Astrocyte of the spinal cord (primary cell): ENCODE results near the gene ZNF254.

Experiments used
- DNase-seq: peaks from one replicate; pipeline ENCODE4 v3.0.0; 2011; ENCODE audit warnings: low read depth, low spot score
- H3K4me3 ChIP-seq: 2 replicates; pipeline ENCODE4 v1.5.1; 2011; ENCODE audit warnings: low read depth, mild to moderate bottlenecking, low read length, moderate library complexity
- in situ Hi-C: cut with HindIII; loops from 2 replicates; pipeline ENCODE4 v1.10.0; 2017; ENCODE audit warnings: low sequenced_read_pairs
- TF ChIP-seq, protein P1 (sequence below): IDR thresholded peaks from 2 replicates; pipeline ENCODE4 v1.5.1; 2012; ENCODE audit warnings: low read depth, mild to moderate bottlenecking, low read length, inconsistent platforms

Gene ZNF254

DNA sequence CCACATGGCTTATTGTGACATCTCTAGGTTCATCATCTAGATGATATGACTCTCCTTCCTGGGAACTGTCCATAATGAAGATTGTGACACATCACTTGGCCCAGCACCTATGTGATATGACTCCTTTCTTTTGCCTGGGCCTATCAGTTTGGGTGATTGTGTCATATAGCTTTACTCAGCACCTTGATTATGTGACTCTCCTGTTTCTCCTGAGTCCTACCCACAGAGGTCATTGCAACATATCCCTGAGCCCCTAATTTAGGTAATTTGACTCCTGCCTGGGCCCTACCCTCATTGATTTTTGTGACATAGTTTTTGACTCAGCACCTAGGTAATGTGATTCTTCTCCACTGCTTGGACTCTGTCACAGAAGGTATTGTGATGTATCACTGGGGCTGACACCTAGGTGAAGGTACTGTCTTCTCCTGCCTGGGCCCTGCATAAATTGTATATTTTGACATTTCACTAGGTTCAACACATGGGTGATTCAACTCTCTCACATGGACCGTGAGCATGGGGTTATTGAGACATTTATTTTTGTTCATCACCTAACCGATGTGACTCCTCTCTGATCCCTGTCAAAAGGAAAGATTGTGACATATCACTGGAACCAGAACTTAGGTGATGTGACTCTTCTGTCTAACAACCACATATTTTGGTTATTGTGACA is 26.2 kb upstream of the ZNF254 start:
- in situ Hi-C loops, result no loop called here
- TF ChIP-seq, protein P1, sequence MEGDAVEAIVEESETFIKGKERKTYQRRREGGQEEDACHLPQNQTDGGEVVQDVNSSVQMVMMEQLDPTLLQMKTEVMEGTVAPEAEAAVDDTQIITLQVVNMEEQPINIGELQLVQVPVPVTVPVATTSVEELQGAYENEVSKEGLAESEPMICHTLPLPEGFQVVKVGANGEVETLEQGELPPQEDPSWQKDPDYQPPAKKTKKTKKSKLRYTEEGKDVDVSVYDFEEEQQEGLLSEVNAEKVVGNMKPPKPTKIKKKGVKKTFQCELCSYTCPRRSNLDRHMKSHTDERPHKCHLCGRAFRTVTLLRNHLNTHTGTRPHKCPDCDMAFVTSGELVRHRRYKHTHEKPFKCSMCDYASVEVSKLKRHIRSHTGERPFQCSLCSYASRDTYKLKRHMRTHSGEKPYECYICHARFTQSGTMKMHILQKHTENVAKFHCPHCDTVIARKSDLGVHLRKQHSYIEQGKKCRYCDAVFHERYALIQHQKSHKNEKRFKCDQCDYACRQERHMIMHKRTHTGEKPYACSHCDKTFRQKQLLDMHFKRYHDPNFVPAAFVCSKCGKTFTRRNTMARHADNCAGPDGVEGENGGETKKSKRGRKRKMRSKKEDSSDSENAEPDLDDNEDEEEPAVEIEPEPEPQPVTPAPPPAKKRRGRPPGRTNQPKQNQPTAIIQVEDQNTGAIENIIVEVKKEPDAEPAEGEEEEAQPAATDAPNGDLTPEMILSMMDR, result no peak
- no peak overlapping the region for H3K4me3 ChIP-seq
- DNase-seq, result no peak

DNA sequence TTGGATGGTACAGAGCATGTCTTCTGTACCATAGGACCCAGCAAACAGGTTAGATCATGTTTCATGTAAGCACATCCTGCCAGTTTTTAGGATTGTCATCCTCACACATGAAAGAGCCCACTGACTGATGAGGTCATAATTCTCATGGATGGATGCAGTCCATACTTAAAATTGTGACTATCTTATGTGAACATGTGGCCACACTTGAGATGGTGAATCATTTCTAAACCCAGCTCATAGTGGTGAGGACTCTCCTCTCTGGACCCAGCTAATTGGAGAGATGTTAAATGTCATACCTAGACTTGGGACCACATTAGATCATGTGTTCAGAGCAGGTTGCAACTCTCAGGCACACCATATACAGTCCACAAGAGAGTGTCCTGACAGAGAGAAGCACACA is 24.8 kb upstream of the ZNF254 start:
- H3K4me3 ChIP-seq, result no peak overlapping the region
- TF ChIP-seq, protein P1, result no peak
- DNase-seq, result no peak
- in situ Hi-C loops, result no loop called here

DNA sequence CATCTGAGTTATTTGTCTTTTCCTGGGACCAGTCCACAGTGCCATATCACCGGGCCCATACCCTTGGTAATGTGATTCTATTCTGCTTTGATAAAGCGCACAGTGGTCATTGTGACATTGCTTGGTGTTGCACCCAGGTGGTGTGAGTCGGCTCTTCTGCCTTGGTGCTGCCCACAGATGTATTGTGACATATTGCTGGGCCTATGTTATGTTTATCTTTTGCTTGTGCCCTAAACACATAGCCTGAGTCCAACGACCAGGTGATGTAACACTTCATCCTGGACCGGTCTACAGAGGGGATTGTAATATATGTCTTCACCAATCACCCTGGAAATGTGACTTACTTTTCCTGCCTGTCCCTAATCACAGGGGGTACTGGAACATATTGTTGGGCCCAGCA is 23.7 kb upstream of the ZNF254 start:
- TF ChIP-seq, protein P1, result no peak
- in situ Hi-C loops, result no loop called here
- DNase-seq, result no peak
- H3K4me3 ChIP-seq, result no peak overlapping the region

DNA sequence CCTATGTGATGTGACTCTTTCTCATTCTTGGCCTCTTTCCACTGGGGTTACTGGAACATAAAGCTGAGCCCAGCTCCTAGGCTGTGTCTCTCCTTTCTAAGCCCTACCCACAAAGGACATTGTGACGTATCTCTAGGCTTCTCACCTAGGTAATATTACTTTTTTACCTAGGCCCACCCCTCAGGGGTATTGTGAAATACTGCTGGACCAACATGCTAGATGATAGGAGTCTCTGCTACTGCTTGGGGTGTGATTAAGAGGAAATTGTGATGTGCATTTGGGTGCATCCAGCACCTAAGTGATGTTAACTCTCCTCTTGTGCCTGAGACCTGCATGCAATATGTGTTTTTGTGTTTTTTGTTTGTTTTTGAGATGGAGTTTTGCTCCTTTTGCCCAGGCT is 22.8 kb upstream of the ZNF254 start:
- no peak overlapping the region for H3K4me3 ChIP-seq
- no peak for DNase-seq
- TF ChIP-seq, protein P1, result no peak
- in situ Hi-C loops, result no loop called here

DNA sequence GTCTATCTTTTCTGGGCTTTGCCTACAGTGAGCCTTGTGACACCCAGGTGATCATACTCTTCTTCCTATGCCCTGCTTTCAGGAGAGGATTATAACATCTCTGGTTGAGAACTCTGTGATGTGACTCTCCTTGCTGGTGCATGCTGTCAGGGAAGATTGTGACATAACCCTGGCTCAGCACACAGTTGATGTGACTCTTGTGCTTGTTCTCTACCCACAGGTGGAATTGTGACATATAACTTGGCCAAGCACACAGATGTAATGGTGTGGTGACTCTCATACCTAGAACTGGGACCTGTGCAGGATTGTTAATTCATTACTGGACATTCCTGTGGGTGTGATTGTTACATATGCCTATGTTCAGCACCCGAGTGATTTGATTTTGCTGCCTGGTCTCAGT is 21.7 kb upstream of the ZNF254 start:
- DNase-seq, result no peak
- in situ Hi-C loops, result no loop called here
- TF ChIP-seq, protein P1, result no peak
- no peak overlapping the region for H3K4me3 ChIP-seq

DNA sequence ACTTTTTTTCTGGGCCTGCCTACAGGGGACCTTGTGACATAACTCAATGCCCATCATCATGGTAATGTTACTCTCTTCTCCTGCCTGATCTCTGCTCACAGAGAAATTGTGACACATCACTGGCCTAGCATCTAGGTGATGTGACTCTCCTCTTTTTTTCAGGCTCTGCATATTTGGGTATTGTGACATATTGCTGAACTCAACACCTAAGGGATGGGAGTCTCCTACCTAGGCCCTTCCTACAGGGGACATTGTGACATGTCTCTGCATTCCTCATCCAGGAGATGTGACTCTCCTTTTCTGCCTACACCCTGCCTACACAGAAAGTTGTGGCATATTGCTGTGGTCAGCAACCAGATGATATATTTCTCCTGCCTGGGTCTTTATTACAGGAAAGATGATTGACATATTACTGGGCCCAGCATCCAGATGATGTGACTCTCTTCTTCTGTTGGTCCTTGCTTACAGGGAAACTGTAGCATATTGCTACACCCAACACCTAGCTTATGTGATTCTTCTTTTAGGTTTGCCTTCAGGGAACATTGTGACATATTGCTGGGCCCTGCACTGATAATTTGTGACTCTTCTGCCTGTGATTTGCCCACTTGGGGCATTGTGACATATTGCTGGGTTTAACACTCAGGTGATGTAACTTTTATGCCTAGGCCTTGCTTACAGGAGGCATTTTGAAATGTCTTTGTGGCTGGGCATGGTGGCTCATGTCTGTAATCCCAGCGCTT is 21.0 kb upstream of the ZNF254 start:
- in situ Hi-C loops, result no loop called here
- no peak for DNase-seq
- H3K4me3 ChIP-seq, result no peak overlapping the region
- TF ChIP-seq, protein P1, result no peak
